ENCODE results near the gene OR10H3. TPM values are rescaled to one million over a fixed set of nuclear protein-coding genes. Genes with fewer than 3 reads are reported as not detected.

The OR10H3 gene
- total and polyA plus RNA-seq, 2 of the 13 experiments (the other 11 are each of a cell fraction or from before 2014, with no cell fraction given): not detected

- TF ChIP-seq STAG1 (CRISPR knock-in tag; IDR thresholded peaks at IDR 0.05): peak; percentile 83
- no peak for TF ChIP-seq ZNF260 (CRISPR knock-in tag; IDR thresholded peaks at IDR 0.05; ENCODE audit: borderline replicate concordance, low read depth)
- TF ChIP-seq ZNF24 (IDR thresholded peaks at IDR 0.05): no peak
- TF ChIP-seq, protein P1, sequence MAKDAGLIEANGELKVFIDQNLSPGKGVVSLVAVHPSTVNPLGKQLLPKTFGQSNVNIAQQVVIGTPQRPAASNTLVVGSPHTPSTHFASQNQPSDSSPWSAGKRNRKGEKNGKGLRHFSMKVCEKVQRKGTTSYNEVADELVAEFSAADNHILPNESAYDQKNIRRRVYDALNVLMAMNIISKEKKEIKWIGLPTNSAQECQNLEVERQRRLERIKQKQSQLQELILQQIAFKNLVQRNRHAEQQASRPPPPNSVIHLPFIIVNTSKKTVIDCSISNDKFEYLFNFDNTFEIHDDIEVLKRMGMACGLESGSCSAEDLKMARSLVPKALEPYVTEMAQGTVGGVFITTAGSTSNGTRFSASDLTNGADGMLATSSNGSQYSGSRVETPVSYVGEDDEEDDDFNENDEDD (CRISPR knock-in tag; IDR thresholded peaks at IDR 0.05; ENCODE audit: borderline replicate concordance): no peak
Measured at GRCh38 chr19:15759962-15760565, 22.3 kb downstream of the OR10H3 start (continued).

- ATAC-seq (no peak), DNase-seq (ENCODE audit: low spot score) (no peak), FAIRE-seq (no peak)
- Histone ChIP-seq H3K27ac (ENCODE audit: extremely low read length, insufficient read depth, low read length) (no peak overlapping the region), H3K36me3 (replicated peaks in 1 of 2; ENCODE audit: control insufficient read depth in 1 of 2, insufficient read depth in 2 of 2, low read length in 2 of 2) (no peaks in the 10 kb centered on the region), H3K27me3 (ENCODE audit: control insufficient read depth in 1 of 2, insufficient read depth in 2 of 2, low read length in 2 of 2) (no peaks in the 10 kb centered on the region; a peak in 1 of 5 replicates), H3K9me3 (ENCODE audit: low read length) (no peaks in the 10 kb centered on the region), H3K79me2 (ENCODE audit: insufficient read depth, low read length) (no peaks in the 10 kb centered on the region), H3K4me3 (replicated peaks in 1 of 3; ENCODE audit: insufficient read depth in 1 of 3, low read depth in 2 of 3, low read length in 3 of 3) (no peak overlapping the region), H2AFZ (ENCODE audit: low read length) (no peak overlapping the region), H3K4me1 (ENCODE audit: insufficient read depth, low read length) (no peaks in the 10 kb centered on the region), H3K4me2 (ENCODE audit: low read depth, low read length) (no peak overlapping the region), H3K9ac (ENCODE audit: insufficient read depth, low read depth, low read length) (no peak overlapping the region), H4K20me1 (ENCODE audit: insufficient read depth, low read length) (0 out of 2 replicates have a peak, but pooled peaks cover 3% of the 10 kb centered on the region)
- BruUV-seq (replicated peaks): no TSS peak
- in situ Hi-C loops (cut with HindIII; ENCODE audit: extremely low pct_ligation_motif_present, low pct_unique_long_range_greater_than_20kb) (no loop called here), intact Hi-C loops (cut with micrococcal nuclease; ENCODE audit: unreplicated experiment) (no loop called here)
- ChIA-PET POLR2A (no interaction called here), CTCF (ENCODE audit: low intra/inter-chr PET ratio, low total read pairs) (no interaction called here)
- 0% methylated on average over 2 of the region's 6 CpGs for WGBS (ENCODE audit: low lambda C conversion rate)
- TF ChIP-seq CENPT (CRISPR knock-in tag; IDR thresholded peaks at IDR 0.05; ENCODE audit: low read depth): 0 out of 2 replicates have a peak, but pooled peaks have one; percentile 44
- no peak for TF ChIP-seq REPIN1 (CRISPR knock-in tag; IDR thresholded peaks at IDR 0.05; ENCODE audit: borderline replicate concordance, low read depth)
- TF ChIP-seq EHMT2 (IDR thresholded peaks at IDR 0.05; ENCODE audit: borderline replicate concordance, low read depth, low read length): peak; percentile 86
- no peak for TF ChIP-seq SP2 (CRISPR knock-in tag; IDR thresholded peaks at IDR 0.05)
- no peak for TF ChIP-seq SRSF4 (IDR thresholded peaks at IDR 0.05; ENCODE audit: low read depth, low read length, poor library complexity, severe bottlenecking)
- no peak for TF ChIP-seq SUZ12 (IDR thresholded peaks at IDR 0.05; ENCODE audit: low read depth, low read length)
- TF ChIP-seq, protein P2, sequence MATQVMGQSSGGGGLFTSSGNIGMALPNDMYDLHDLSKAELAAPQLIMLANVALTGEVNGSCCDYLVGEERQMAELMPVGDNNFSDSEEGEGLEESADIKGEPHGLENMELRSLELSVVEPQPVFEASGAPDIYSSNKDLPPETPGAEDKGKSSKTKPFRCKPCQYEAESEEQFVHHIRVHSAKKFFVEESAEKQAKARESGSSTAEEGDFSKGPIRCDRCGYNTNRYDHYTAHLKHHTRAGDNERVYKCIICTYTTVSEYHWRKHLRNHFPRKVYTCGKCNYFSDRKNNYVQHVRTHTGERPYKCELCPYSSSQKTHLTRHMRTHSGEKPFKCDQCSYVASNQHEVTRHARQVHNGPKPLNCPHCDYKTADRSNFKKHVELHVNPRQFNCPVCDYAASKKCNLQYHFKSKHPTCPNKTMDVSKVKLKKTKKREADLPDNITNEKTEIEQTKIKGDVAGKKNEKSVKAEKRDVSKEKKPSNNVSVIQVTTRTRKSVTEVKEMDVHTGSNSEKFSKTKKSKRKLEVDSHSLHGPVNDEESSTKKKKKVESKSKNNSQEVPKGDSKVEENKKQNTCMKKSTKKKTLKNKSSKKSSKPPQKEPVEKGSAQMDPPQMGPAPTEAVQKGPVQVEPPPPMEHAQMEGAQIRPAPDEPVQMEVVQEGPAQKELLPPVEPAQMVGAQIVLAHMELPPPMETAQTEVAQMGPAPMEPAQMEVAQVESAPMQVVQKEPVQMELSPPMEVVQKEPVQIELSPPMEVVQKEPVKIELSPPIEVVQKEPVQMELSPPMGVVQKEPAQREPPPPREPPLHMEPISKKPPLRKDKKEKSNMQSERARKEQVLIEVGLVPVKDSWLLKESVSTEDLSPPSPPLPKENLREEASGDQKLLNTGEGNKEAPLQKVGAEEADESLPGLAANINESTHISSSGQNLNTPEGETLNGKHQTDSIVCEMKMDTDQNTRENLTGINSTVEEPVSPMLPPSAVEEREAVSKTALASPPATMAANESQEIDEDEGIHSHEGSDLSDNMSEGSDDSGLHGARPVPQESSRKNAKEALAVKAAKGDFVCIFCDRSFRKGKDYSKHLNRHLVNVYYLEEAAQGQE (IDR thresholded peaks at IDR 0.05; ENCODE audit: borderline replicate concordance in 1 of 2, low read depth in 1 of 2, low read length in 2 of 2): peak; percentile 80 to 94
- no peak for TF ChIP-seq HMG20A (CRISPR knock-in tag; IDR thresholded peaks at IDR 0.05; ENCODE audit: borderline replicate concordance)
- TF ChIP-seq SAP130 (CRISPR knock-in tag; IDR thresholded peaks at IDR 0.05; ENCODE audit: low read depth): peak; percentile 41; the same call in 1 of the 2 replicates
- no peak for TF ChIP-seq TFDP2 (CRISPR knock-in tag; IDR thresholded peaks at IDR 0.05)
- no peak for TF ChIP-seq CERS6 (CRISPR knock-in tag; IDR thresholded peaks at IDR 0.05)
Measured at GRCh38 chr19:15769586-15769985, 31.8 kb downstream of the OR10H3 start.
